ENCODE data around the gene KCNIP4. TPM values are rescaled to one million over a fixed set of nuclear protein-coding genes. Genes with fewer than 3 reads are reported as not detected.

Gene KCNIP4
- total and polyA plus RNA-seq, 7 donors: 0.03 TPM; not detected in 6

DNA sequence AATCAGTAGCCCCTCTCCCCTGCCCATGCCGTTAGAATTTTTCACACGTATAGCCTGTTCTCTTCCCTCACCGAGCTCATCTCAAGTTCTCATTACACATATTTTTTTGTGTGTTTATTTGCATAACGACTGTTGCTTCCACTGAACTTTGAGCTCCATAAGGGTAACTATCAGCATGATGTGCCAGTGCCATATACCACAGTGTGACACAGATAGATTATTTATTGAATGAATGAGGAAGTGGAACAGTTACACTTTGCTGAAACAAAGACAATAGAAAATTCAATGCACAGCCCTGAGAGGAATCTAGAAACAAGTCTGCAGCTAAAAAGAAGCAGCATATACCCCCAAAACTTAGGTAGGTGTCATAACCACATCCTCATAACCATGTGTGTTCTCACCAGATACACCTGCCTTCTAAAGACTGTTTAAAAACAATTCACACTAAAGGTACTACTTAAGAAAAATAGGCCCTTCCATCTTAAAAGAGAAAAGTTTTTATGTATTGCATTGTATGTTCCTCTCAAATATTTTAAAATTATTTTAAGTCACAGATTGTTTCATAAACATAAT lies 858.4 kb downstream of the KCNIP4 start:
- no peaks in the 10 kb centered on the region for H3K4me1 ChIP-seq
- no peak for DNase-seq
- no peaks in the 10 kb centered on the region for H3K27me3 ChIP-seq (ENCODE audit: insufficient read depth in 3 of 3, low read length in 2 of 3)
- WGBS, 3 donors: 74 to 80% (median 78%) methylated on average over 4 of the region's 4 CpGs
- ATAC-seq: no peak
- H3K27ac ChIP-seq: no peak overlapping the region
- no peaks in the 10 kb centered on the region for H3K9me3 ChIP-seq
- intact Hi-C loops (cut with DNase I): no loop called here
- no peaks in the 10 kb centered on the region for H3K36me3 ChIP-seq (ENCODE audit: insufficient read depth in 1 of 2, low read depth in 1 of 2)
- TF ChIP-seq, protein P1, sequence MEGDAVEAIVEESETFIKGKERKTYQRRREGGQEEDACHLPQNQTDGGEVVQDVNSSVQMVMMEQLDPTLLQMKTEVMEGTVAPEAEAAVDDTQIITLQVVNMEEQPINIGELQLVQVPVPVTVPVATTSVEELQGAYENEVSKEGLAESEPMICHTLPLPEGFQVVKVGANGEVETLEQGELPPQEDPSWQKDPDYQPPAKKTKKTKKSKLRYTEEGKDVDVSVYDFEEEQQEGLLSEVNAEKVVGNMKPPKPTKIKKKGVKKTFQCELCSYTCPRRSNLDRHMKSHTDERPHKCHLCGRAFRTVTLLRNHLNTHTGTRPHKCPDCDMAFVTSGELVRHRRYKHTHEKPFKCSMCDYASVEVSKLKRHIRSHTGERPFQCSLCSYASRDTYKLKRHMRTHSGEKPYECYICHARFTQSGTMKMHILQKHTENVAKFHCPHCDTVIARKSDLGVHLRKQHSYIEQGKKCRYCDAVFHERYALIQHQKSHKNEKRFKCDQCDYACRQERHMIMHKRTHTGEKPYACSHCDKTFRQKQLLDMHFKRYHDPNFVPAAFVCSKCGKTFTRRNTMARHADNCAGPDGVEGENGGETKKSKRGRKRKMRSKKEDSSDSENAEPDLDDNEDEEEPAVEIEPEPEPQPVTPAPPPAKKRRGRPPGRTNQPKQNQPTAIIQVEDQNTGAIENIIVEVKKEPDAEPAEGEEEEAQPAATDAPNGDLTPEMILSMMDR (IDR thresholded peaks at IDR 0.05): no peak
- H3K4me3 ChIP-seq: no peak overlapping the region

DNA sequence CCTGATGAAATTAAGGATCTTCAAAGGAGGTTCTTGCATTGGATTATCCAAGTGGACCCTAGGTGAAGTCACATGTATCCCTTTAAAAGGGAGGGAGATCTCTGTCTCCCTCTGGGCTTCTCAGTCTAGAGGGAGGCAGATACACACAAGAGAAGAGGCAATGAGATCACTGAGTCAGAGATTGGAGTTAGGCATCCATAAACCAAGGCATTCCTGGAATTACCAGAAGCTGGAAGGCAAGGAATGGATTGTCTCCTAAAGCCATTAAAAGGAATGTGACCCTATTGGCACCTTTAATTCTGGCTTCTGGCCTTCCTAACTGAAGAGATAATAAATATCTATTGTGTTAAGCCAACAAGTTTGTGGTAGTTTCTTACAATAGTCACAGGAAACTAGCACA lies 865.2 kb downstream of the KCNIP4 start:
- Histone ChIP-seq H3K27me3 (ENCODE audit: insufficient read depth in 3 of 3, low read length in 2 of 3) (no peaks in the 10 kb centered on the region), H3K27ac (no peak overlapping the region), H3K36me3 (ENCODE audit: insufficient read depth in 1 of 2, low read depth in 1 of 2) (no peaks in the 10 kb centered on the region), H3K4me1 (no peaks in the 10 kb centered on the region), H3K4me3 (no peak overlapping the region), H3K9me3 (no peaks in the 10 kb centered on the region)
- intact Hi-C loops (cut with DNase I): no loop called here
- ATAC-seq: no peak
- no peak for DNase-seq
- TF ChIP-seq, protein P1 (IDR thresholded peaks at IDR 0.05): no peak

DNA sequence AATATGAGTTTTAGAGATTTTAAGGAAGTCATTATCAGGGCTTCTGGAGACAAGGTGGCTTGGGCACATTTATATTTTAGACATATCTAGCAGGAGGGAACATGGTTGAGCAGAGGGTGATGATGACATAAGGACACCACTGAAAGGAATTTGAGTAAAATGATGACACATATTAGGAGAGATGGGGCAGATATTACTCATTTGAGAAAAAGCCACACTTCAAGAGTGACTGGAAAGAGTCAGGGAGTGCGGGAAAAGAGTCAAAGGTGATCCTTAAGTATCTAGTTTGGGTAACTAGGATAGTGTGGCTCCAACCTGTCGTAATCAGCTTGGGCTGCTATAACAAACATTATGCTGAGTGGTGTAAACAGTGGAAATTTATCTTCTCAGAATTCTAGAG lies 870.6 kb downstream of the KCNIP4 start:
- Histone ChIP-seq H3K4me1 (no peaks in the 10 kb centered on the region), H3K27me3 (ENCODE audit: insufficient read depth in 3 of 3, low read length in 2 of 3) (no peaks in the 10 kb centered on the region), H3K9me3 (no peaks in the 10 kb centered on the region), H3K27ac (no peak overlapping the region), H3K4me3 (no peak overlapping the region), H3K36me3 (ENCODE audit: insufficient read depth in 1 of 2, low read depth in 1 of 2) (no peaks in the 10 kb centered on the region)
- TF ChIP-seq, protein P1 (IDR thresholded peaks at IDR 0.05): no peak
- ATAC-seq: no peak
- intact Hi-C loops (cut with DNase I): no loop called here
- no peak for DNase-seq
- 74 to 87% (median 77%) methylated on average over 2 of the region's 2 CpGs for WGBS, 3 donors

DNA sequence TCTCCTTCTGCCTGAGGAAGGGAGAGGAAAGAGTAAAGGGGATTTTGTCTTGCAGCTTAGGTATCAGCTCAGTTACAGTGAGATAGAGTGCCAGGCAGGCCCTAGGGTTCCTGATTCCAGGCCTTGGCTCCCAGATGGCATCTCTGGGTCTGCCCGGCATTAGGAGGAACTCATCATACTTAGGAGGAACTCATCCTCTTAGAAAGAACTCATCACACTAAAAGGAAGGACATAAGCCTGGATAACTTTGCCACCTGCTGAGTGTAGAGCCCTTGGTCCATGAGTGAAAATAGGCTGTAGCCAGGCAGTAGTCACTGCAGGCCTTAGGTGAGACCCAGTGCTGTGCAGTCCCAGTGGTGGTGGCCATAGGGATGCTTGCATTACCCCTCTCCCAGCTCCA lies 881.2 kb downstream of the KCNIP4 start:
- intact Hi-C loops (cut with DNase I): no loop called here
- WGBS, 3 donors: 91 to 100% (median 95%) methylated on average over 1 of the region's 1 CpG
- Histone ChIP-seq H3K4me3 (no peak overlapping the region), H3K27ac (no peak overlapping the region), H3K27me3 (ENCODE audit: insufficient read depth in 3 of 3, low read length in 2 of 3) (no peaks in the 10 kb centered on the region), H3K9me3 (no peaks in the 10 kb centered on the region), H3K4me1 (no peaks in the 10 kb centered on the region), H3K36me3 (ENCODE audit: insufficient read depth in 1 of 2, low read depth in 1 of 2) (no peaks in the 10 kb centered on the region)
- TF ChIP-seq, protein P1 (IDR thresholded peaks at IDR 0.05): no peak
- DNase-seq (no peak), ATAC-seq (no peak)

DNA sequence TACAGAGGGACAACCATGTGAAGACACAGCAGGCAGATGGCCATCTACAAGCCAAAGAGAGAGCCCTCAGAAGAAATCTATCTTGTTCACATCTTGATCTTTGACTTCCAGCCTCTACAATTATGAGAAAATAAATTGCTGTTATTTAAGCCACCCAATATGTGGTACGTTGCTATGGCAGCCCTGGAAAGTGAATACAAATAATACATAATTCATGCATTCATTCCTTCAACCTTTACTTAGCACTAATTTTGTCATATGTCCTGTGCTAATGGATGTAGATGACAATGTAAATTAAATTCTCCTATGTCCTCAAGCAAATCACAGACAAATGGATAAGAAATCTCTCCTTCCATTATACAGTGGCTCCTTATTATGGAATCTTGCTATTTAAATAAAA lies 886.7 kb downstream of the KCNIP4 start:
- Histone ChIP-seq H3K4me1 (no peaks in the 10 kb centered on the region), H3K27ac (no peak overlapping the region), H3K27me3 (ENCODE audit: insufficient read depth in 3 of 3, low read length in 2 of 3) (no peaks in the 10 kb centered on the region), H3K9me3 (no peaks in the 10 kb centered on the region), H3K36me3 (ENCODE audit: insufficient read depth in 1 of 2, low read depth in 1 of 2) (no peaks in the 10 kb centered on the region), H3K4me3 (no peak overlapping the region)
- intact Hi-C loops (cut with DNase I): no loop called here
- no peak for DNase-seq
- 45 to 53% (median 51%) methylated on average over 1 of the region's 1 CpG for WGBS, 3 donors
- no peak for ATAC-seq
- TF ChIP-seq, protein P1 (IDR thresholded peaks at IDR 0.05): no peak

Measured in psoas muscle (tissue), 8 donors.